ENCODE results near the gene PDE4D.

DNA sequence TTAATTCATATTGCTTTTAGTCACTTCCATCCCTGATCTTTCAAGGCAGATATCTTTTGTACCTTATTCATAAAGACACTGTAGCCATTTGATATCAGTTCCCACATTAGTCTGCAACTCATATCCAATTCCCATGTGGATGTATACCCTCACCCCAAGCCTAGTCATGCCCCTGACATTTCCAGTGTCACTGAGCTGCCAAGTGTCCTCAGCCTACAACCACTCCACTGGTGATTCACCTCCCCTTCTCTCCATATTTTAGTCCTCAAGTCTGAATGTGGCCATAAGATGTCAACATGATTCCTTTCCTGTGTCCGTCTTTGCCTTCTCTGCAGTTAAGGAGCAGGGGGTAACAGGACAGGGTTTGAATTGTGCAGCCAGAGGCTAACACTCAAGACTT lies 963.8 kb downstream of the PDE4D start:
- TF ChIP-seq, protein P1, sequence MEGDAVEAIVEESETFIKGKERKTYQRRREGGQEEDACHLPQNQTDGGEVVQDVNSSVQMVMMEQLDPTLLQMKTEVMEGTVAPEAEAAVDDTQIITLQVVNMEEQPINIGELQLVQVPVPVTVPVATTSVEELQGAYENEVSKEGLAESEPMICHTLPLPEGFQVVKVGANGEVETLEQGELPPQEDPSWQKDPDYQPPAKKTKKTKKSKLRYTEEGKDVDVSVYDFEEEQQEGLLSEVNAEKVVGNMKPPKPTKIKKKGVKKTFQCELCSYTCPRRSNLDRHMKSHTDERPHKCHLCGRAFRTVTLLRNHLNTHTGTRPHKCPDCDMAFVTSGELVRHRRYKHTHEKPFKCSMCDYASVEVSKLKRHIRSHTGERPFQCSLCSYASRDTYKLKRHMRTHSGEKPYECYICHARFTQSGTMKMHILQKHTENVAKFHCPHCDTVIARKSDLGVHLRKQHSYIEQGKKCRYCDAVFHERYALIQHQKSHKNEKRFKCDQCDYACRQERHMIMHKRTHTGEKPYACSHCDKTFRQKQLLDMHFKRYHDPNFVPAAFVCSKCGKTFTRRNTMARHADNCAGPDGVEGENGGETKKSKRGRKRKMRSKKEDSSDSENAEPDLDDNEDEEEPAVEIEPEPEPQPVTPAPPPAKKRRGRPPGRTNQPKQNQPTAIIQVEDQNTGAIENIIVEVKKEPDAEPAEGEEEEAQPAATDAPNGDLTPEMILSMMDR (IDR thresholded peaks at IDR 0.05; ENCODE audit: insufficient read depth, low read depth, low read length), result no peak
- no peak for TF ChIP-seq EZH2 (IDR thresholded peaks at IDR 0.05; ENCODE audit: insufficient read depth, low read length)

Data from astrocyte (in vitro differentiated cells and primary cell).